HepG2 (cell line): ENCODE results near the gene ZSWIM8. TPM values are rescaled to one million over a fixed set of nuclear protein-coding genes. Genes with fewer than 3 reads are reported as not detected.
A peak's percentile ranks its signal among the peaks of the same experiment; 100 is the strongest.

ENCODE experiments used
- ATAC-seq: fragments of 200-7000 bp; cut with Tn5 transposase; 3 replicates; pipeline ENCODE4 v1.9.1; 2020; ENCODE audit warnings: mild to moderate bottlenecking, moderate library complexity
- BruUV-seq: library from RNA; stranded (reverse); fragments of 400-500 nt; replicated peaks from 2 replicates; lab custom pipeline; 2021; lab: Mats Ljungman, UMichigan
- CTCF ChIA-PET: fragments of 300-600 bp; formaldehyde crosslinking; extraction: SDS; loops from one replicate; lab custom pipeline; 2021; ENCODE audit warnings: low total read pairs, inconsistent platforms, low intra/inter-chr PET ratio; lab: Yijun Ruan, JAX
- POLR2A ChIA-PET: fragments of 350-600 bp; sonication (Branson Sonifier 250); formaldehyde crosslinking; loops from one replicate; lab custom pipeline; 2020; ENCODE audit warnings: antibody characterized with exemption, inconsistent platforms; lab: Yijun Ruan, JAX
- DNase-seq: peaks from one replicate; pipeline ENCODE4 v3.0.0-alpha.2; 2015; ENCODE audit warnings: low spot score
- FAIRE-seq: peaks from 3 replicates; lab custom pipeline; 2011; peaks lifted over from hg19 to GRCh38; lab: Jason Lieb, UNC
- H2AFZ ChIP-seq: one replicate; pipeline ENCODE4 v1.6.1; 2011; ENCODE audit warnings: low read length, inconsistent platforms
- H3K27ac ChIP-seq: fragments of 300-600 bp; 3 replicates; pipeline ENCODE4 v1.8.0; 2011; ENCODE audit warnings: mixed run types, mild to moderate bottlenecking, mixed read lengths, low read length, inconsistent platforms; ENCODE audit not compliant: insufficient read depth; ENCODE audit errors: extremely low read length
- H3K27me3 ChIP-seq, 2 experiments: fragments of 200-600 bp in 1 of 2; 2 replicates in 1 of 2; 3 replicates in 1 of 2; pipeline versions ENCODE4 v1.6.0 to v1.8.0; 2011; ENCODE audit warnings: low read length in 2 of 2, mild to moderate bottlenecking in 2 of 2, moderate library complexity in 2 of 2, inconsistent platforms in 1 of 2; ENCODE audit not compliant: insufficient read depth in 2 of 2, control insufficient read depth in 1 of 2
- H3K36me3 ChIP-seq, 2 experiments: fragments of 200-600 bp in 1 of 2; replicated peaks in 1 of 2; 2 replicates in 1 of 2; 3 replicates in 1 of 2; pipeline versions ENCODE4 v1.5.1 to v1.8.0; 2011; ENCODE audit warnings: low read length in 2 of 2, inconsistent platforms in 1 of 2; ENCODE audit not compliant: insufficient read depth in 2 of 2, control insufficient read depth in 1 of 2
- H3K4me1 ChIP-seq: 2 replicates; pipeline ENCODE4 v1.5.1; 2012; ENCODE audit warnings: low read length, inconsistent platforms; ENCODE audit not compliant: insufficient read depth
- H3K4me2 ChIP-seq: 2 replicates; pipeline ENCODE4 v1.6.0; 2011; ENCODE audit warnings: low read depth, low read length, inconsistent platforms
- H3K4me3 ChIP-seq, 3 experiments: fragments of 200-600 bp in 1 of 3; sonication (generic), shearing (Covaris generic) in 1 of 3; replicated peaks in 1 of 3; 2 replicates each; pipeline ENCODE4 v1.5.1; 2011 to 2016; ENCODE audit warnings: low read length in 3 of 3, inconsistent platforms in 2 of 3, low read depth in 2 of 3, mild to moderate bottlenecking in 2 of 3, control low read depth in 1 of 3, mixed read lengths in 1 of 3; ENCODE audit not compliant: insufficient read depth in 1 of 3
- H3K79me2 ChIP-seq: one replicate; pipeline ENCODE4 v1.6.1; 2011; ENCODE audit warnings: low read length, inconsistent platforms; ENCODE audit not compliant: insufficient read depth
- H3K9ac ChIP-seq: 2 replicates; pipeline ENCODE4 v1.6.0; 2011; ENCODE audit warnings: mild to moderate bottlenecking, low read depth, low read length, inconsistent platforms; ENCODE audit not compliant: insufficient read depth
- H3K9me3 ChIP-seq: 2 replicates; pipeline ENCODE4 v1.5.1; 2012; ENCODE audit warnings: mild to moderate bottlenecking, low read length
- H4K20me1 ChIP-seq: 2 replicates; pipeline ENCODE4 v1.6.0; 2011; ENCODE audit warnings: inconsistent platforms, mild to moderate bottlenecking, low read length, moderate library complexity; ENCODE audit not compliant: insufficient read depth
- PPARG ChIP-seq: conservative IDR thresholded peaks from 2 replicates; pipeline ENCODE4 v1.6.1; 2016; ENCODE audit warnings: missing biosample characterization, missing genetic modification reagents
- SMC3 ChIP-seq: IDR thresholded peaks from 2 replicates; pipeline ENCODE4 v1.6.1; 2011; ENCODE audit warnings: low read length, improper control_type of control experiment
- ZNF552 ChIP-seq: sonication (generic); formaldehyde crosslinking; IDR thresholded peaks from 2 replicates; pipeline ENCODE4 v1.9.0; 2022; ENCODE audit warnings: missing genetic modification reagents, mild to moderate bottlenecking, borderline replicate concordance
- ZNF567 ChIP-seq: sonication (generic); formaldehyde crosslinking; IDR thresholded peaks from 2 replicates; pipeline ENCODE4 v1.8.1; 2023; ENCODE audit warnings: mild to moderate bottlenecking, missing genetic modification reagents, borderline replicate concordance
- WGBS: methylation state at CpG from one replicate; pipeline ENCODE4 v1.1.6; 2017; ENCODE audit warnings: low lambda C conversion rate; 5-methylcytosine and 5-hydroxymethylcytosine counted together
- in situ Hi-C: cut with HindIII; loops from 2 replicates; pipeline ENCODE4 v1.10.0; 2017; ENCODE audit warnings: low pct_unique_long_range_greater_than_20kb; ENCODE audit not compliant: extremely low pct_ligation_motif_present
- intact Hi-C: fragments of 100-400 bp; cut with micrococcal nuclease; formaldehyde crosslinking; loops from one replicate; pipeline ENCODE4 v1.10.0; 2022; ENCODE audit not compliant: unreplicated experiment
- polyA plus RNA-seq, 8 experiments: library from polyadenylated mRNA; depleted of rRNA in 3 of 8; stranded (reverse) in 7 of 8; unstranded in 1 of 8; fragments of >200 nt; fragmentation: Illumina TruSeq in 4 of 8; extraction: Trizol in 4 of 8; gene quantifications; 2 replicates each; pipeline versions ENCODE4 v1.2.1 to v1.2.3, GENCODE V29; 2011 to 2016; ENCODE audit warnings: low read depth in 4 of 8, missing spikeins in 1 of 8, mixed read lengths in 1 of 8; ENCODE audit not compliant: insufficient read depth in 1 of 8
- total RNA-seq, 5 experiments: library from RNA; depleted of rRNA; stranded (reverse); fragments of >200 nt; fragmentation: Illumina TruSeq; extraction: Trizol; gene quantifications; 2 replicates each; pipeline ENCODE4 v1.2.3, GENCODE V29; 2016; ENCODE audit warnings: low read depth in 1 of 5
- TF ChIP-seq, protein P1 (sequence below): IDR thresholded peaks from 2 replicates; pipeline ENCODE4 v1.6.1; 2012; ENCODE audit warnings: low read length, improper control_type of control experiment
- TF ChIP-seq, protein P2 (sequence below), 2 experiments: IDR thresholded peaks; 2 replicates each; pipeline ENCODE4 v1.6.1; 2011 to 2012; ENCODE audit warnings: low read length in 2 of 2, borderline replicate concordance in 1 of 2, low read depth in 1 of 2, mild to moderate bottlenecking in 1 of 2, moderate library complexity in 1 of 2

ZSWIM8 gene
- total and polyA plus RNA-seq, 2 of the 13 experiments (the other 11 are each of a cell fraction or from before 2014, with no cell fraction given) = 39.9 to 98.2 TPM

DNA sequence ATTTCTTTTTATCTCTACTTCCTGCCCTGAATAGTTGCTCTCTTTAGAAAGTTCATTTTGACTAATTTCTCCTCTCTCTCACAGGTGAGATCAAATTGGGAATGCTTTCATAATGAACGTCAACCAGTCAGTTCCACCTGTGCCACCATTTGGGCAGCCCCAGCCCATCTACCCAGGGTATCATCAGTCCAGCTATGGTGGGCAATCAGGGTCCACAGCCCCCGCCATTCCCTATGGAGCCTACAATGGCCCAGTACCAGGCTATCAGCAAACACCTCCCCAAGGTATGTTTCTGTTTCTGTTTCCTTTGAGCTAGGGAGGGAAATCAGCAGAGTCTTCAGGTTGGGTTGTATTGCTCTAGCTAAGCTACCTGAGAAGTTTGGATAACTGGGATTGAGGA is 38.7 kb upstream of the ZSWIM8 start:
- CTCF ChIA-PET = no interaction called here
- intact Hi-C loops (no loop called here), in situ Hi-C loops (no loop called here)
- Histone ChIP-seq H3K4me2 (no peak overlapping the region), H3K27ac (no peak overlapping the region), H3K4me3 (no peak overlapping the region), H3K9ac (no peak overlapping the region), H3K27me3 (no peaks in the 10 kb centered on the region; a peak in 1 of 5 replicates)
- POLR2A ChIA-PET = no interaction called here
- ATAC-seq (no peak), FAIRE-seq (no peak)
- WGBS = 94% methylated on average over 2 of the region's 2 CpGs
- TF ChIP-seq PPARG (CRISPR knock-in tag) (no peak), ZNF552 (CRISPR knock-in tag) (no peak), SMC3 (no peak), ZNF567 (CRISPR knock-in tag) (no peak)
- TF ChIP-seq, protein P1, sequence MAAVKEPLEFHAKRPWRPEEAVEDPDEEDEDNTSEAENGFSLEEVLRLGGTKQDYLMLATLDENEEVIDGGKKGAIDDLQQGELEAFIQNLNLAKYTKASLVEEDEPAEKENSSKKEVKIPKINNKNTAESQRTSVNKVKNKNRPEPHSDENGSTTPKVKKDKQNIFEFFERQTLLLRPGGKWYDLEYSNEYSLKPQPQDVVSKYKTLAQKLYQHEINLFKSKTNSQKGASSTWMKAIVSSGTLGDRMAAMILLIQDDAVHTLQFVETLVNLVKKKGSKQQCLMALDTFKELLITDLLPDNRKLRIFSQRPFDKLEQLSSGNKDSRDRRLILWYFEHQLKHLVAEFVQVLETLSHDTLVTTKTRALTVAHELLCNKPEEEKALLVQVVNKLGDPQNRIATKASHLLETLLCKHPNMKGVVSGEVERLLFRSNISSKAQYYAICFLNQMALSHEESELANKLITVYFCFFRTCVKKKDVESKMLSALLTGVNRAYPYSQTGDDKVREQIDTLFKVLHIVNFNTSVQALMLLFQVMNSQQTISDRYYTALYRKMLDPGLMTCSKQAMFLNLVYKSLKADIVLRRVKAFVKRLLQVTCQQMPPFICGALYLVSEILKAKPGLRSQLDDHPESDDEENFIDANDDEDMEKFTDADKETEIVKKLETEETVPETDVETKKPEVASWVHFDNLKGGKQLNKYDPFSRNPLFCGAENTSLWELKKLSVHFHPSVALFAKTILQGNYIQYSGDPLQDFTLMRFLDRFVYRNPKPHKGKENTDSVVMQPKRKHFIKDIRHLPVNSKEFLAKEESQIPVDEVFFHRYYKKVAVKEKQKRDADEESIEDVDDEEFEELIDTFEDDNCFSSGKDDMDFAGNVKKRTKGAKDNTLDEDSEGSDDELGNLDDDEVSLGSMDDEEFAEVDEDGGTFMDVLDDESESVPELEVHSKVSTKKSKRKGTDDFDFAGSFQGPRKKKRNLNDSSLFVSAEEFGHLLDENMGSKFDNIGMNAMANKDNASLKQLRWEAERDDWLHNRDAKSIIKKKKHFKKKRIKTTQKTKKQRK = no peak
- TF ChIP-seq, protein P2, sequence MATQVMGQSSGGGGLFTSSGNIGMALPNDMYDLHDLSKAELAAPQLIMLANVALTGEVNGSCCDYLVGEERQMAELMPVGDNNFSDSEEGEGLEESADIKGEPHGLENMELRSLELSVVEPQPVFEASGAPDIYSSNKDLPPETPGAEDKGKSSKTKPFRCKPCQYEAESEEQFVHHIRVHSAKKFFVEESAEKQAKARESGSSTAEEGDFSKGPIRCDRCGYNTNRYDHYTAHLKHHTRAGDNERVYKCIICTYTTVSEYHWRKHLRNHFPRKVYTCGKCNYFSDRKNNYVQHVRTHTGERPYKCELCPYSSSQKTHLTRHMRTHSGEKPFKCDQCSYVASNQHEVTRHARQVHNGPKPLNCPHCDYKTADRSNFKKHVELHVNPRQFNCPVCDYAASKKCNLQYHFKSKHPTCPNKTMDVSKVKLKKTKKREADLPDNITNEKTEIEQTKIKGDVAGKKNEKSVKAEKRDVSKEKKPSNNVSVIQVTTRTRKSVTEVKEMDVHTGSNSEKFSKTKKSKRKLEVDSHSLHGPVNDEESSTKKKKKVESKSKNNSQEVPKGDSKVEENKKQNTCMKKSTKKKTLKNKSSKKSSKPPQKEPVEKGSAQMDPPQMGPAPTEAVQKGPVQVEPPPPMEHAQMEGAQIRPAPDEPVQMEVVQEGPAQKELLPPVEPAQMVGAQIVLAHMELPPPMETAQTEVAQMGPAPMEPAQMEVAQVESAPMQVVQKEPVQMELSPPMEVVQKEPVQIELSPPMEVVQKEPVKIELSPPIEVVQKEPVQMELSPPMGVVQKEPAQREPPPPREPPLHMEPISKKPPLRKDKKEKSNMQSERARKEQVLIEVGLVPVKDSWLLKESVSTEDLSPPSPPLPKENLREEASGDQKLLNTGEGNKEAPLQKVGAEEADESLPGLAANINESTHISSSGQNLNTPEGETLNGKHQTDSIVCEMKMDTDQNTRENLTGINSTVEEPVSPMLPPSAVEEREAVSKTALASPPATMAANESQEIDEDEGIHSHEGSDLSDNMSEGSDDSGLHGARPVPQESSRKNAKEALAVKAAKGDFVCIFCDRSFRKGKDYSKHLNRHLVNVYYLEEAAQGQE (IDR thresholded peaks at IDR 0.05; ENCODE audit: borderline replicate concordance in 1 of 2, low read depth in 1 of 2, low read length in 2 of 2) = no peak
- TF ChIP-seq, all 625 proteins: peak for 0
- Histone ChIP-seq H3K79me2 (peaks cover 45% of the 10 kb centered on the region), H4K20me1 (no peaks in the 10 kb centered on the region), H3K36me3 (peaks cover 8 to 39% of the 10 kb centered on the region in 2 experiments), H3K4me1 (peaks cover 56% of the 10 kb centered on the region), H2AFZ (no peak overlapping the region), H3K9me3 (no peaks in the 10 kb centered on the region)
- no peak for DNase-seq
- BruUV-seq = TSS peak; percentile 5
